PC-3 (cell line): ENCODE results near the gene TMC7. TPM values are rescaled to one million over a fixed set of nuclear protein-coding genes. Genes with fewer than 3 reads are reported as not detected.
A peak's percentile ranks its signal among the peaks of the same experiment; 100 is the strongest.

Source experiments
- ATAC-seq: fragments of 200-7000 bp; cut with Tn5 transposase; 2 replicates; pipeline ENCODE4 v1.9.1; 2020; ENCODE audit warnings: mild to moderate bottlenecking, moderate library complexity
- BruUV-seq: library from RNA; stranded (reverse); fragments of 400-500 nt; replicated peaks from 2 replicates; lab custom pipeline; 2021; lab: Mats Ljungman, UMichigan
- CTCF ChIA-PET: fragments of 300-600 bp; sonication (Branson Sonifier 250); formaldehyde crosslinking; loops from one replicate; lab custom pipeline; 2022; ENCODE audit warnings: antibody characterized with exemption; lab: Charles Lee
- POLR2A ChIA-PET: fragments of 300-600 bp; sonication (Branson Sonifier 250); formaldehyde crosslinking; loops from one replicate; lab custom pipeline; 2022; ENCODE audit warnings: antibody characterized with exemption; ENCODE audit not compliant: unreplicated experiment; lab: Charles Lee
- DNase-seq: peaks from one replicate; pipeline ENCODE4 v3.0.0-alpha.2; 2015
- H2AFZ ChIP-seq: fragments of 300-600 bp; sonication (generic); 2 replicates; pipeline ENCODE4 v1.6.0; 2016; ENCODE audit warnings: antibody characterized with exemption, low read length
- H3F3A ChIP-seq: fragments of 300-600 bp; sonication (generic); one replicate; pipeline ENCODE4 v1.6.0; 2017; ENCODE audit warnings: antibody characterized with exemption, low read length, control low read depth, mild to moderate bottlenecking; ENCODE audit not compliant: unreplicated experiment
- H3K27ac ChIP-seq: fragments of 300-600 bp; sonication (generic); 2 replicates; pipeline ENCODE4 v1.5.1; 2016; ENCODE audit warnings: mild to moderate bottlenecking, low read length
- H3K27me3 ChIP-seq: fragments of 300-600 bp; sonication (generic); 2 replicates; pipeline ENCODE4 v1.6.1; 2016; ENCODE audit warnings: low read length, mixed read lengths
- H3K36me3 ChIP-seq: fragments of 300-600 bp; sonication (generic); 2 replicates; pipeline ENCODE4 v1.6.1; 2016; ENCODE audit warnings: low read depth, mixed run types, low read length, mixed read lengths
- H3K4me1 ChIP-seq: fragments of 300-600 bp; sonication (generic); 2 replicates; pipeline ENCODE4 v1.5.1; 2016; ENCODE audit warnings: low read length; ENCODE audit not compliant: insufficient read depth
- H3K4me2 ChIP-seq: fragments of 300-600 bp; sonication (generic); 2 replicates; pipeline ENCODE4 v1.6.0; 2016; ENCODE audit warnings: low read length
- H3K4me3 ChIP-seq: fragments of 300-600 bp; sonication (generic); 2 replicates; pipeline ENCODE4 v1.5.1; 2016; ENCODE audit warnings: mild to moderate bottlenecking, low read length, mixed read lengths
- H3K79me2 ChIP-seq: fragments of 300-600 bp; sonication (generic); 2 replicates; pipeline ENCODE4 v1.6.1; 2017; ENCODE audit warnings: low read length, mixed read lengths
- H3K9ac ChIP-seq: fragments of 300-600 bp; sonication (generic); 2 replicates; pipeline ENCODE4 v1.6.0; 2016; ENCODE audit warnings: mild to moderate bottlenecking, low read length
- H3K9me2 ChIP-seq: fragments of 300-600 bp; sonication (generic); replicated peaks from 2 replicates; pipeline ENCODE4 v1.6.1; 2016; ENCODE audit warnings: mixed run types, low read length, mixed read lengths
- H3K9me3 ChIP-seq: fragments of 300-600 bp; sonication (generic); 2 replicates; pipeline ENCODE4 v1.6.1; 2016; ENCODE audit warnings: low read length, mixed read lengths
- H4K20me1 ChIP-seq: fragments of 300-600 bp; sonication (generic); 2 replicates; pipeline ENCODE4 v1.6.1; 2016; ENCODE audit warnings: low read length, mixed read lengths
- EZH2 ChIP-seq: fragments of 300-600 bp; sonication (generic); IDR thresholded peaks from one replicate; pipeline ENCODE4 v1.6.1; 2017; ENCODE audit warnings: antibody characterized with exemption, mild to moderate bottlenecking, low read length; ENCODE audit not compliant: unreplicated experiment
- EZH2phosphoT487 ChIP-seq: fragments of 300-600 bp; sonication (generic); IDR thresholded peaks from 2 replicates; pipeline ENCODE4 v1.6.1; 2018; ENCODE audit warnings: mild to moderate bottlenecking, antibody characterized with exemption, low read length, borderline replicate concordance
- intact Hi-C: fragments of 100-400 bp; cut with micrococcal nuclease; formaldehyde crosslinking; loops from 2 replicates; pipeline ENCODE4 v1.9.0; 2023
- total RNA-seq: library from RNA; depleted of rRNA; stranded (reverse); fragments of >200 nt; gene quantifications from 2 replicates; pipeline ENCODE4 v1.2.3, GENCODE V29; 2014; rRNA removed
- TF ChIP-seq, protein P1 (sequence below): fragments of 300-600 bp; sonication (generic); conservative IDR thresholded peaks from 2 replicates; pipeline ENCODE4 v1.5.1; 2017; ENCODE audit warnings: antibody characterized with exemption, low read depth, mild to moderate bottlenecking, low read length

Gene TMC7
- total RNA-seq, 1 experiment from 2014 or later: 5.3 TPM

GRCh38 chr16:19110537-19111360 is 127.0 kb downstream of the TMC7 start:
- ChIA-PET CTCF (no interaction called here), POLR2A (no interaction called here)
- H3K9me2 ChIP-seq: no peaks in the 10 kb centered on the region
- no peaks in the 10 kb centered on the region for H3K9me3 ChIP-seq
- H3K36me3 ChIP-seq: no peaks in the 10 kb centered on the region; the same call in 1 of the 2 replicates
- H3K27ac ChIP-seq: peak overlapping the region; percentile 32; the same call in 1 of the 2 replicates
- ATAC-seq: no peak
- TF ChIP-seq, protein P1, sequence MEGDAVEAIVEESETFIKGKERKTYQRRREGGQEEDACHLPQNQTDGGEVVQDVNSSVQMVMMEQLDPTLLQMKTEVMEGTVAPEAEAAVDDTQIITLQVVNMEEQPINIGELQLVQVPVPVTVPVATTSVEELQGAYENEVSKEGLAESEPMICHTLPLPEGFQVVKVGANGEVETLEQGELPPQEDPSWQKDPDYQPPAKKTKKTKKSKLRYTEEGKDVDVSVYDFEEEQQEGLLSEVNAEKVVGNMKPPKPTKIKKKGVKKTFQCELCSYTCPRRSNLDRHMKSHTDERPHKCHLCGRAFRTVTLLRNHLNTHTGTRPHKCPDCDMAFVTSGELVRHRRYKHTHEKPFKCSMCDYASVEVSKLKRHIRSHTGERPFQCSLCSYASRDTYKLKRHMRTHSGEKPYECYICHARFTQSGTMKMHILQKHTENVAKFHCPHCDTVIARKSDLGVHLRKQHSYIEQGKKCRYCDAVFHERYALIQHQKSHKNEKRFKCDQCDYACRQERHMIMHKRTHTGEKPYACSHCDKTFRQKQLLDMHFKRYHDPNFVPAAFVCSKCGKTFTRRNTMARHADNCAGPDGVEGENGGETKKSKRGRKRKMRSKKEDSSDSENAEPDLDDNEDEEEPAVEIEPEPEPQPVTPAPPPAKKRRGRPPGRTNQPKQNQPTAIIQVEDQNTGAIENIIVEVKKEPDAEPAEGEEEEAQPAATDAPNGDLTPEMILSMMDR: no peak
- no peak for TF ChIP-seq EZH2phosphoT487
- no peak for TF ChIP-seq EZH2
- peaks cover 20% of the 10 kb centered on the region for H3K79me2 ChIP-seq
- no TSS peak for BruUV-seq
- H3F3A ChIP-seq: no peaks in the 10 kb centered on the region
- H3K27me3 ChIP-seq: no peaks in the 10 kb centered on the region
- H3K9ac ChIP-seq: no peak overlapping the region
- no peak for DNase-seq
- peaks cover 10% of the 10 kb centered on the region; the same call in 1 of the 2 replicates for H4K20me1 ChIP-seq
- no peak overlapping the region for H3K4me3 ChIP-seq
- H2AFZ ChIP-seq: no peak overlapping the region
- no peak overlapping the region for H3K4me2 ChIP-seq
- intact Hi-C loops: loop anchor here (10.0 kb wide), 1 partner anchor 54 kb away; the partner anchor contains the start of gene SYT17
- peaks cover 40% of the 10 kb centered on the region for H3K4me1 ChIP-seq

GRCh38 chr16:19112099-19112407 is 128.3 kb downstream of the TMC7 start:
- DNase-seq (no peak), ATAC-seq (no peak)
- Histone ChIP-seq H3K4me2 (no peak overlapping the region), H3F3A (peaks cover 11% of the 10 kb centered on the region), H3K79me2 (peaks cover 33% of the 10 kb centered on the region), H3K4me1 (peaks cover 53% of the 10 kb centered on the region), H3K27me3 (no peaks in the 10 kb centered on the region), H3K9ac (no peak overlapping the region), H3K9me3 (no peaks in the 10 kb centered on the region), H3K36me3 (no peaks in the 10 kb centered on the region; the same call in 1 of the 2 replicates), H3K9me2 (no peaks in the 10 kb centered on the region), H3K27ac (no peak overlapping the region), H2AFZ (no peak overlapping the region), H3K4me3 (no peak overlapping the region), H4K20me1 (peaks cover 13% of the 10 kb centered on the region; the same call in 1 of the 2 replicates)
- BruUV-seq: no TSS peak
- TF ChIP-seq EZH2: no peak
- TF ChIP-seq, protein P1: no peak
- no peak for TF ChIP-seq EZH2phosphoT487
- POLR2A ChIA-PET: no interaction called here
- CTCF ChIA-PET: no interaction called here
- intact Hi-C loops: loop anchor here (10.0 kb wide), 1 partner anchor 53 kb away; the partner anchor contains the start of gene SYT17

Other genes starting within 250 kb of the TMC7 start
- gene RPS15A, start 193.6 kb upstream of the TMC7 start, total RNA-seq: 704 and 1,198 TPM in 2 replicates
- gene ARL6IP1, start 182.4 kb upstream of the TMC7 start, total RNA-seq: 118 and 150 TPM in 2 replicates
- 37.6 and 44.2 TPM in 2 replicates for gene SMG1, start 57.5 kb upstream of the TMC7 start, total RNA-seq
- 12.2 and 25.0 TPM in 2 replicates for gene COQ7, start 83.7 kb downstream of the TMC7 start, total RNA-seq
- 21.6 and 31.5 TPM in 2 replicates for gene ITPRIPL2, start 130.0 kb downstream of the TMC7 start, total RNA-seq
- 10.8 and 11.8 TPM in 2 replicates for gene SYT17, start 184.3 kb downstream of the TMC7 start, total RNA-seq